CD1c-positive myeloid dendritic cell (primary cell): Measurements from ENCODE around the gene PAQR9.
"Not testable (repeated sequence)": the region's sequence is repeated elsewhere in the genome, so short reads cannot be mapped to it uniquely, and the experiment has no call there.

ENCODE experiments used
- DNase-seq: peaks from one replicate; pipeline ENCODE4 v3.0.0-alpha.2; 2016; ENCODE audit errors: extremely low spot score

Gene PAQR9, protein sequence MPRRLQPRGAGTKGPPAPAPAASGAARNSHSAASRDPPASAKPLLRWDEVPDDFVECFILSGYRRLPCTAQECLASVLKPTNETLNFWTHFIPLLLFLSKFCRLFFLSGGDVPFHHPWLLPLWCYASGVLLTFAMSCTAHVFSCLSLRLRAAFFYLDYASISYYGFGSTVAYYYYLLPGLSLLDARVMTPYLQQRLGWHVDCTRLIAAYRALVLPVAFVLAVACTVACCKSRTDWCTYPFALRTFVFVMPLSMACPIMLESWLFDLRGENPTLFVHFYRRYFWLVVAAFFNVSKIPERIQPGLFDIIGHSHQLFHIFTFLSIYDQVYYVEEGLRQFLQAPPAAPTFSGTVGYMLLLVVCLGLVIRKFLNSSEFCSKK

GRCh38 chr3:142963516-142964448 lies at the start of gene PAQR9:
Gene PAQR9 (minus strand): TSS chr3:142963674. CDS start chr3:142963336, 338 bp downstream.
- DNase-seq, result no peak

DNA sequence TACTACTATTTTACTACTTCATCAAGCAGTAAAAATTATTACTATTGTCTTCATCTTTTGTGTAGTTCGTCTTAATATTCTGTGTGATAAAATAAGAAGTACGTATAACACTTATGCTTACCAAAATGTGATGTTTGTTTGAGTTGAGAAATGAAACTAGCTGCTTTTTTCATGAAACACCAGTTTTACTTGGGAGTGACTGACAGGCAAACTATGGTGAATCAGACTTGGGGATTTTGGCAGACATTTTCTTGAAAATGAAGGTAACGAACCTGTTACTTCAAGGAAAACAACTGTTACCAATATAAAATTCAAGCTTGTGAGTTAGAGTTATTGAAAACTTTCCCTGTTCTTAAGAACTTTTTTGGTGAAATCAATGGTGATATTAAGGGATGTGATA lies 48.2 kb upstream of the PAQR9 start:
- no peak for DNase-seq

GRCh38 chr3:143010024-143010423 lies 46.5 kb upstream of the PAQR9 start:
- DNase-seq, result no peak

- DNase-seq, result no peak
These were observed 41.3 kb upstream of the PAQR9 start for GRCh38 chr3:143004823-143005222.

DNA sequence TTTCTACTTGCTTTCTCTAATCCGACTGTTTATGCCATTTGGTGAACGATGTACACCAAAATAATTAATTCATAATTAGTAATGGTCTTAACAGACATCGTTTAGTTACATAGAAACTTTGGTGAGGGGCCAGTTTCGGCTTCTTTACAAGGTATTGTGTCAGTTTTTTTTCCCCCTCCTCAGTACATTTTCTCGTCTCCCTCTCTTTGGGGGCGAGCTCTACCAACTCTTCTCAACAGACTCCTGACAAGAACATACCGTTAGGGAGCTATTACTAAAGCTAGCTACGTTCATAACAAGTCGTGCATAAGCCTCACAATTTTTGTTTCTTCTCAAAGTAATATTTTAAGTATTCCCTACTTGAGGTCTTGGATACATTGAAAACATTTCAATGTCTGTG lies 39.3 kb upstream of the PAQR9 start:
- DNase-seq, result no peak

- DNase-seq, result peak; percentile 64
These were observed 38.7 kb upstream of the PAQR9 start for GRCh38 chr3:143002083-143002712.

DNA sequence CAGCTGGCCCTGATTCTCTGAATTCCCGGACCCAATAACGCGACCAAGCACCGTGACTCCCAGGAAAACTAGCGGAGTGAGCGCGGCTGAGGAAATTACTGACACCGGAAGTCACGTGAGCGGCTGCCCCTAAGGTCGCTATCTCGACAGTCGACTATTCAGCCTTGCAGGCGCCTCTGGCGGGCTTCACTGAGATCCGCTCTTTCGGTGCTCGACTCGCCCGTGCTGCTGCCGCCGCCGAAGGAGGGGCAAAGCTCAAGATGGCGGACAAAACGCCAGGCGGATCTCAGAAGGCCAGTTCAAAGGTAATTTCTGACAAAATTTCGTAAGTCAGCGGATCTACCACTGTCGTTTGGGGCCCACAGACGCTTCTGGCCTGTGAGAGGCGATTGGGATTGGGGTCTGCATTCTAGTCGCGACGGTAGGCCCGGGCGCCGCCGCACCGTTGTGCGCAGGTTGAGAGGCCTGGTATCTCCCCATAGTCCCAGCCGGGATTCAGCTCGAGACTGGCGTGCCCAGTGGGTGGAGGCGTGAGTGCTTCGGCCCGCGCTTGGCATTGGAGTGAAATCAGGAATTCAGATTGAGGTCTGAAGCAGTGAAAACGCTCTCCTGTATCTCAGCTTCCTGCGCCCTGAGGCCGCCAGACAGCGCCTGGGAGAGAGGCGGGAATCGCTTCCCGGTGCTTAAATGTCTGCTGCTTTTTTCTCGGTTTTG lies 38.1 kb upstream of the PAQR9 start, which contains the start of gene U2SURP:
TSS of gene U2SURP (plus strand) at position 202 of the 714 bp plus-strand sequence. CDS start at position 261, 59 bp downstream.
- peak; percentile 97 for DNase-seq

DNA sequence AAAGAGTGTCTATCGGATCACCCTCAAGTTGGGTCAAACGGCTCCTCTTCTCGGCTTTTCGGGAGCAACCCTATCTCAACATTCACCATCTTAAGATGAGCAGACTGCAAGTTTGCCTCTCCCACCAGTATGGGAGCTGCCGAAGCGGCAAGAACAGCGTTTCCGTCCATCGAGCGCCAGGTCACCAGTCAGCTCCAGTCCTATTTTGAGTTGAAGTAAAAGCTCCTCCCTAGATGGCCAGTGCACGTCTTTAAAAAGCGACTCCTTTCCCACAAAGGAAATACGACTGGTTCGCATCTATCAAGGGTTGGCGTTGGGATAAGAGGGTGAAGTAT lies 37.5 kb upstream of the PAQR9 start:
- no peak for DNase-seq

GRCh38 chr3:143000528-143000927 lies 37.1 kb upstream of the PAQR9 start:
- no peak for DNase-seq

DNA sequence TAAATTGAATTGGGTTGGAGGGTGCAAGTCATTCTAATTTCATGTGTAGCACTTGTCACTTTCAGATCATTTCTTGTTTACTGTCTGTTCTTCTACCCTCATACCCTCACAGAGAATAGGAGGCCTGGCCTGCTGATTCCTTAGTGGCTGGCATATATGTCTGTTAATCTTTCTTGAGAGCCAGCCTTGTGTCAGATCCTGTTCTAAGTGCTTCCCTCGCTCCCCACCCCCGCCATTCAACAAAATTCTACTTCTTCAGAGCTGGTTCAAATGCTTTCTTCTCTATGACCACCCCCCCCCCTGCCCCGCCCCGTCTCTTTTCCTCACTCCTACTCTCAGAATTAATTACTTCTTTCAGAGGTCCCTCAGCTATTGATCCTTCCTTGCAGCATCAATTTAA lies 36.4 kb upstream of the PAQR9 start:
- DNase-seq, result no peak

GRCh38 chr3:142998439-142998838 lies 35.0 kb upstream of the PAQR9 start:
- DNase-seq, result no peak

- no peak for DNase-seq
These were observed 33.9 kb upstream of the PAQR9 start for GRCh38 chr3:142997330-142997729.

GRCh38 chr3:142993958-142994442 lies 30.5 kb upstream of the PAQR9 start:
- DNase-seq, result peak; percentile 89

- DNase-seq, result no peak
These were observed 28.8 kb upstream of the PAQR9 start for GRCh38 chr3:142992323-142992722.

DNA sequence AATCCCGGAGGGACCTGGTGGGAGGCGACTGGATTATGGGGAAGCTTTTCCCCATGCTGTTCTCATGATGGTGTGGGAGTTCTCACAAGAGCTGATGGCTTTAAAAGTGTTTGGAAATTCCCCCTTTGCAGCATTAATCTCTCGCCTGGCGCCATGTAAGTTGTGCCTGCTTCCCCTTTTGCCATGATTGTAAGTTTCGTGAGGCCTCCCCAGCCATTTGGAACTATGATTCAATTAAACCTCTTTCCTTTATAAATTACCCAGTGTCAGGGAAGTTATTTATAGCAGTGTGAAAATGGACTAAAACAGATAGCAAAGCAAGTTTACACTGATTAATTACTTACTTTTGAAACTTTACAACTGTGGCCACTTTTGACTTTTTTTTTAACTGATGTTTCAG lies 27.2 kb upstream of the PAQR9 start:
- DNase-seq, result peak; percentile 54

GRCh38 chr3:142988826-142989225 lies 25.4 kb upstream of the PAQR9 start:
- not testable (repeated sequence) for DNase-seq

DNA sequence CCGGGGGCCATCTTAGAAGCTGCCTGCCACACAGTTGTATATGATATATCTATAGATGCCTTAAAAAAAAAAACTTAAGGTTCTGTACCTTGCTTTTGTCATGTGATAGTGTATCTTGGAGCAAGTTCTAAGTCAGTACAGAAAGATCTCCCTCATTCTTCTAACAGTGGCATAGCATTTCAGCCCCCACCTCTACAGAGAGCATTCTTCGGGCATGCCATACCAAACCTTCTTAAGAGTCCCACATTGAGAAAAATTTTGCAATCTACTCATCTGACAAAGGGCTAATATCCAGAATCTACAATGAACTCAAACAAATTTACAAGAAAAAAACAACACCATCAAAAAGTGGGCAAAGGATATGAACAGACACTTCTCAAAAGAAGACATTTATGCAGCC lies 24.7 kb upstream of the PAQR9 start:
- not testable (repeated sequence) for DNase-seq

DNA sequence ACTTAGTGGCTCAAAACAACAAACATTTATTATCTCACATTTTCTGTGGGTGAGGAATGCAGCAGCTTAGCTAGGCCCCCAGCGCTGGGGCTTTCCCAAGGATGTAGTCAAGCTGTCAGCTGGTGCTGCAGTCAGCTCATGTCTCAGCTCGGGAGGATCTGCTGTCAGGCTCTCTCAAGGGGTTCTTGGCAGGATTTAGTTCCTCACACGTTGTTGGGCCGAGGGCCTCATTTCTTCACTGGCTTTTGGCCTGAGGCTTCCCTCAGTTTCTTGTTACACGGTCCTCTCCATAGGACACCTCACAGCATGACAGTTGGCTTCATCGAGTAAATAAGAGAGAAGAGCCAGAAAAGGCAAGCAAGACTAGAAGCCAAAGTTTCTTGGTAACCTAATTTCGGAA lies 24.2 kb upstream of the PAQR9 start:
- DNase-seq, result no peak

GRCh38 chr3:142987080-142987700 lies 23.7 kb upstream of the PAQR9 start:
- peak; percentile 50 for DNase-seq

DNA sequence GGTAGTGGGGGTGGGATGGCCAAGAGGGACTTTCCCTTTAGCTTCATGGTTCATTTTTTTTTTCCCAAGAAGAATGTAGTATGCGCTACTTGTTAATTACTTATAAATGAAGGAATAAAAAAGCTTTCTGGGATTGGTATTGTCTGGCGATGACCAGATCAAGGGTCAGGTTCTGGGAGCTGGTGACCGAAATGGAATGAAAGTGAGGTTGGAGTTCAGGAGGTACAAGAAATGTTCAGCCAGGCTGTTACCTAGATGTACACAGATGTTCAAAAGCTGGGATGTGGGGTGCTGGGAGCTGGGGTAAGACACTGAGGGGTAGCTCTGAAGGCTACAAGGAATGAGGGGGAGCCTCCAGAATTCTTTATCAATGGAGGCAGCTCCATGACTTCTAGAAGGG lies 20.8 kb upstream of the PAQR9 start:
- no peak for DNase-seq

DNA sequence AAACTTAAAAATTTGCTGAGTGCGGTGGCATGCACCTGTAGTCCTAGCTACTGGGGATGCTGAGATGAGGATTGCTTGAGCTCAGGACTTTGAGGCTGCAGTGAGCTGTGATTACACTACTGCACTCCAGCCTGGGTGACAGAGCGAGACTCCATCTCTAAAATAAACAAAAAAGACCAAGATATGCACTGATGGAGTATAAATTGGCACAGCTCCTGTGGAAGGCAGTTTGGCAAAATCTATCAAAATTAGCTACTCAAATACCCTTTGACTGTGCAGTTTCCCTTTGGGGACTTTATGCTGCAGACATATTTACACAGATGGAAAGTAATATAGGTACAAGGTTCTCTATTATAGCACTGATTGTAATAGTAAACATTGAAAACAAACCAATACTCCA lies 19.8 kb upstream of the PAQR9 start:
- no peak for DNase-seq
